NCI-H2196 treated with DMSO at 0.1 percent for 48 hours (cell line): ENCODE data around the gene MCU.
"Not testable (repeated sequence)": the region's sequence is repeated elsewhere in the genome, so short reads cannot be mapped to it uniquely, and the experiment has no call there.

ENCODE experiments used
- DNase-seq: peaks from one replicate; lab custom pipeline; 2025; ENCODE audit not compliant: unreplicated experiment; lab: John Stamatoyannopoulos, UW

The MCU gene

GRCh38 chr10:72758930-72759329 is 67.0 kb downstream of the MCU start:
- DNase-seq, result not testable (repeated sequence)

- no peak for DNase-seq
Observed at GRCh38 chr10:72759584-72759983, 67.6 kb downstream of the MCU start.

- no peak for DNase-seq
Observed at GRCh38 chr10:72761498-72761897, 69.6 kb downstream of the MCU start.

- no peak for DNase-seq
Observed at GRCh38 chr10:72762042-72762441, 70.1 kb downstream of the MCU start.

- no peak for DNase-seq
Observed at GRCh38 chr10:72763201-72763600, 71.3 kb downstream of the MCU start.

- DNase-seq, result no peak
Observed at GRCh38 chr10:72764151-72764550, 72.2 kb downstream of the MCU start.

- DNase-seq, result no peak
Observed at GRCh38 chr10:72765051-72765745, 73.3 kb downstream of the MCU start.

- DNase-seq, result not testable (repeated sequence)
Observed at GRCh38 chr10:72771195-72771594, 79.3 kb downstream of the MCU start.

- no peak for DNase-seq
Observed at GRCh38 chr10:72772031-72772430, 80.1 kb downstream of the MCU start.

GRCh38 chr10:72779874-72780273 is 87.9 kb downstream of the MCU start:
- no peak for DNase-seq

GRCh38 chr10:72782649-72783330 is 90.8 kb downstream of the MCU start:
- no peak for DNase-seq

- no peak for DNase-seq
Observed at GRCh38 chr10:72783410-72783833, 91.5 kb downstream of the MCU start.

- DNase-seq, result no peak
Observed at GRCh38 chr10:72784551-72785351, 92.8 kb downstream of the MCU start.

GRCh38 chr10:72785409-72785808 is 93.5 kb downstream of the MCU start:
- no peak for DNase-seq

- DNase-seq, result peak; percentile 9
Observed at GRCh38 chr10:72790216-72790990, 98.5 kb downstream of the MCU start.

- no peak for DNase-seq
Observed at GRCh38 chr10:72792288-72792687, 100.3 kb downstream of the MCU start.

GRCh38 chr10:72793752-72794151 is 101.8 kb downstream of the MCU start:
- no peak for DNase-seq

- no peak for DNase-seq
Observed at GRCh38 chr10:72794260-72794659, 102.3 kb downstream of the MCU start.

GRCh38 chr10:72796042-72796441 is 104.1 kb downstream of the MCU start:
- no peak for DNase-seq

- DNase-seq, result no peak
Observed at GRCh38 chr10:72796538-72796937, 104.6 kb downstream of the MCU start.
